HEK293 (cell line): ENCODE results near the gene DKK2.
A peak's percentile ranks its signal among the peaks of the same experiment; 100 is the strongest.

Experiments
- CTCF ChIA-PET: fragments of 350-600 bp; formaldehyde crosslinking; extraction: SDS; loops from one replicate; lab custom pipeline; 2021; ENCODE audit warnings: antibody characterized with exemption; lab: Yijun Ruan, JAX
- POLR2A ChIA-PET: fragments of 300-600 bp; formaldehyde crosslinking; extraction: SDS; loops from one replicate; lab custom pipeline; 2020; ENCODE audit warnings: antibody characterized with exemption, inconsistent platforms; lab: Yijun Ruan, JAX
- H3K27ac ChIP-seq: fragments of 200-500 bp; sonication (Bioruptor generic); 2 replicates; pipeline ENCODE4 v1.5.1; 2014; ENCODE audit warnings: low read depth, low read length, control low read depth, inconsistent platforms; ENCODE audit errors: extremely low read depth
- H3K36me3 ChIP-seq, 2 experiments: fragments of 200-500 bp in 1 of 2; sonication (Bioruptor generic) in 1 of 2; 1 replicate in 1 of 2; 2 replicates in 1 of 2; pipeline ENCODE4 v1.5.1; 2014 to 2017; ENCODE audit warnings: inconsistent platforms in 2 of 2, low read length in 2 of 2; ENCODE audit not compliant: control insufficient read depth in 2 of 2, insufficient read depth in 1 of 2
- H3K4me1 ChIP-seq: fragments of 200-500 bp; sonication (Bioruptor generic); 2 replicates; pipeline ENCODE4 v1.5.1; 2014; ENCODE audit warnings: mild to moderate bottlenecking, low read length, inconsistent platforms; ENCODE audit not compliant: control insufficient read depth, insufficient read depth
- H3K4me3 ChIP-seq: 2 replicates; pipeline ENCODE4 v1.5.1; 2011; ENCODE audit warnings: low read depth, mild to moderate bottlenecking, control low read depth, low read length, moderate library complexity
- H3K9me3 ChIP-seq: fragments of 200-500 bp; sonication (Bioruptor generic); 2 replicates; pipeline ENCODE4 v1.5.1; 2014; ENCODE audit warnings: low read depth, low read length, inconsistent platforms; ENCODE audit not compliant: control insufficient read depth, insufficient read depth
- BCL6B ChIP-seq: fragments of 450-650 bp; formaldehyde crosslinking; IDR thresholded peaks from 2 replicates; pipeline ENCODE4 v1.5.1; 2017; ENCODE audit warnings: missing biosample characterization, missing genetic modification characterization
- ELK4 ChIP-seq: IDR thresholded peaks from 2 replicates; pipeline ENCODE4 v1.6.1; 2011; ENCODE audit warnings: mild to moderate bottlenecking, low read depth, low read length, borderline replicate concordance
- HOXD13 ChIP-seq: sonication (generic); formaldehyde crosslinking; IDR thresholded peaks from 2 replicates; pipeline ENCODE4 v1.8.0; 2022; ENCODE audit warnings: missing genetic modification reagents, borderline replicate concordance
- SETDB1 ChIP-seq: IDR thresholded peaks from one replicate; pipeline ENCODE4 v1.6.1; 2017; ENCODE audit warnings: mild to moderate bottlenecking, low read length, moderate library complexity, mixed read lengths; ENCODE audit not compliant: insufficient read length
- SP3 ChIP-seq: fragments of 450-650 bp; formaldehyde crosslinking; IDR thresholded peaks from 2 replicates; pipeline ENCODE4 v1.5.1; 2016; ENCODE audit warnings: missing biosample characterization, missing genetic modification characterization
- ZBTB17 ChIP-seq: fragments of 450-650 bp; formaldehyde crosslinking; IDR thresholded peaks from 2 replicates; pipeline ENCODE4 v1.5.1; 2016; ENCODE audit warnings: missing biosample characterization, missing genetic modification characterization
- ZBTB8A ChIP-seq: fragments of 450-650 bp; formaldehyde crosslinking; IDR thresholded peaks from 2 replicates; pipeline ENCODE4 v1.5.1; 2016; ENCODE audit warnings: missing biosample characterization, missing genetic modification characterization
- ZEB2 ChIP-seq: fragments of 450-650 bp; formaldehyde crosslinking; IDR thresholded peaks from 2 replicates; pipeline ENCODE4 v1.5.1; 2016; ENCODE audit warnings: missing biosample characterization, missing genetic modification characterization
- ZNF114 ChIP-seq: fragments of 450-650 bp; formaldehyde crosslinking; IDR thresholded peaks from 2 replicates; pipeline ENCODE4 v1.5.0; 2017; ENCODE audit warnings: missing biosample characterization, missing genetic modification characterization
- ZNF133 ChIP-seq: fragments of 450-650 bp; formaldehyde crosslinking; IDR thresholded peaks from 2 replicates; pipeline ENCODE4 v1.5.1; 2016; ENCODE audit warnings: missing biosample characterization, missing genetic modification characterization
- ZNF140 ChIP-seq: fragments of 450-650 bp; formaldehyde crosslinking; IDR thresholded peaks from 2 replicates; pipeline ENCODE4 v1.5.1; 2016; ENCODE audit warnings: missing biosample characterization, missing genetic modification characterization
- ZNF19 ChIP-seq: fragments of 450-650 bp; formaldehyde crosslinking; IDR thresholded peaks from 2 replicates; pipeline ENCODE4; 2016; ENCODE audit warnings: missing biosample characterization, missing genetic modification characterization, low read depth
- ZNF398 ChIP-seq: fragments of 450-650 bp; formaldehyde crosslinking; IDR thresholded peaks from 2 replicates; pipeline ENCODE4 v1.5.1; 2017; ENCODE audit warnings: missing biosample characterization, missing genetic modification characterization
- ZNF48 ChIP-seq: fragments of 450-650 bp; formaldehyde crosslinking; IDR thresholded peaks from 2 replicates; pipeline ENCODE4 v1.5.1; 2016; ENCODE audit warnings: missing biosample characterization, missing genetic modification characterization
- ZNF529 ChIP-seq: fragments of 450-650 bp; formaldehyde crosslinking; IDR thresholded peaks from 2 replicates; pipeline ENCODE4 v1.5.1; 2017; ENCODE audit warnings: missing genetic modification characterization, missing biosample characterization; ENCODE audit not compliant: insufficient replicate concordance
- ZNF610 ChIP-seq: fragments of 450-650 bp; formaldehyde crosslinking; IDR thresholded peaks from 2 replicates; pipeline ENCODE4 v1.5.1; 2016; ENCODE audit warnings: missing biosample characterization, missing genetic modification characterization, borderline replicate concordance
- ZNF654 ChIP-seq: fragments of 450-650 bp; formaldehyde crosslinking; IDR thresholded peaks from 2 replicates; pipeline ENCODE4 v1.5.1; 2016; ENCODE audit warnings: low read depth, missing biosample characterization, missing genetic modification characterization
- ZNF704 ChIP-seq: fragments of 450-650 bp; formaldehyde crosslinking; IDR thresholded peaks from 2 replicates; pipeline ENCODE4 v1.5.1; 2016; ENCODE audit warnings: missing biosample characterization, missing genetic modification characterization
- ZNF747 ChIP-seq: fragments of 450-650 bp; formaldehyde crosslinking; IDR thresholded peaks from 2 replicates; pipeline ENCODE4 v1.5.1; 2016; ENCODE audit warnings: missing biosample characterization, missing genetic modification characterization
- ZNF843 ChIP-seq: fragments of 450-650 bp; formaldehyde crosslinking; IDR thresholded peaks from 2 replicates; pipeline ENCODE4 v1.5.1; 2016; ENCODE audit warnings: missing biosample characterization, missing genetic modification characterization

Gene DKK2

GRCh38 chr4:107050525-107051135 is 14.5 kb upstream of the DKK2 start:
- POLR2A ChIA-PET = no interaction called here
- H3K36me3 ChIP-seq = no peaks in the 10 kb centered on the region
- no peak overlapping the region for H3K4me3 ChIP-seq
- H3K4me1 ChIP-seq = no peaks in the 10 kb centered on the region
- no peak overlapping the region for H3K27ac ChIP-seq
- H3K9me3 ChIP-seq = no peaks in the 10 kb centered on the region
- CTCF ChIA-PET = interaction anchor here (0.6 to 1.0 kb wide), 4 partner anchors 10 to 28 kb away, joined by 3 to 5 read pairs (median 4); partner anchors contain the start of gene DKK2
- no peak for TF ChIP-seq ZNF19
- TF ChIP-seq ZNF654 (tag by site-specific recombination) = peak; percentile 25

- ChIA-PET CTCF (no interaction called here), POLR2A (no interaction called here)
- no peak overlapping the region for H3K4me3 ChIP-seq
- no peaks in the 10 kb centered on the region for H3K4me1 ChIP-seq
- no peaks in the 10 kb centered on the region for H3K9me3 ChIP-seq
- H3K27ac ChIP-seq = no peak overlapping the region
- no peaks in the 10 kb centered on the region for H3K36me3 ChIP-seq
- TF ChIP-seq ZNF133 (peak; percentile 97), SP3 (tag by site-specific recombination) (no peak), SETDB1 (peak; percentile 86), ZNF48 (tag by site-specific recombination) (no peak)
- TF ChIP-seq, all 188 proteins: peak for 2
Measured at GRCh38 chr4:107046261-107046660, 10.1 kb upstream of the DKK2 start.

GRCh38 chr4:107044170-107044569 is 8.1 kb upstream of the DKK2 start:
- H3K9me3 ChIP-seq = no peaks in the 10 kb centered on the region
- H3K27ac ChIP-seq = no peak overlapping the region
- H3K36me3 ChIP-seq = no peaks in the 10 kb centered on the region
- CTCF ChIA-PET = interaction anchor here (0.6 to 0.7 kb wide), 3 partner anchors 12 to 183 kb away, joined by 3 read pairs; no protein-coding TSS in a partner anchor
- TF ChIP-seq ZNF140 (tag by site-specific recombination) (no peak), ZBTB8A (tag by site-specific recombination) (no peak), ZEB2 (tag by site-specific recombination) (no peak), ELK4 (no peak), ZBTB17 (tag by site-specific recombination) (no peak), ZNF398 (tag by site-specific recombination) (no peak), ZNF610 (no peak), HOXD13 (CRISPR knock-in tag) (no peak), ZNF843 (no peak)
- no peak overlapping the region for H3K4me3 ChIP-seq
- POLR2A ChIA-PET = no interaction called here
- no peaks in the 10 kb centered on the region for H3K4me1 ChIP-seq

GRCh38 chr4:107037199-107037584 is 1.1 kb upstream of the DKK2 start:
- CTCF ChIA-PET = interaction anchor here (0.7 to 2.0 kb wide), 9 partner anchors 14 to 881 kb away, joined by 3 to 8 read pairs (median 3); no protein-coding TSS in a partner anchor
- no peaks in the 10 kb centered on the region for H3K9me3 ChIP-seq
- no peaks in the 10 kb centered on the region for H3K36me3 ChIP-seq
- TF ChIP-seq ZNF704 (tag by site-specific recombination) = no peak
- TF ChIP-seq ZNF747 (tag by site-specific recombination) = no peak
- no peak for TF ChIP-seq ZNF114 (tag by site-specific recombination)
- peak; percentile 41 for TF ChIP-seq ZNF654 (tag by site-specific recombination)
- TF ChIP-seq ZNF529 = no peak
- peak; percentile 53 for TF ChIP-seq BCL6B (tag by site-specific recombination)
- no peak for TF ChIP-seq ELK4

More at GRCh38 chr4:107037199-107037584, 1.1 kb upstream of the DKK2 start:
- no peaks in the 10 kb centered on the region for H3K4me1 ChIP-seq
- POLR2A ChIA-PET = no interaction called here
- no peak overlapping the region for H3K27ac ChIP-seq
- H3K4me3 ChIP-seq = peak overlapping the region; percentile 33
